ENCODE measurements around the gene CATSPER4. TPM values are rescaled to one million over a fixed set of nuclear protein-coding genes. Genes with fewer than 3 reads are reported as not detected.

Gene CATSPER4
- total RNA-seq, 1 donor = not detected

GRCh38 chr1:26171084-26172072 is 19.0 kb upstream of the CATSPER4 start, which contains the start of gene ZNF593OS:
ZNF593OS (minus strand) TSS chr1:26171832; CDS start chr1:26171661, 171 bp downstream.
- TF ChIP-seq CTCF (IDR thresholded peaks at IDR 0.05; ENCODE audit: insufficient read depth, low read depth, low read length) = no peak
- H3K4me3 ChIP-seq (ENCODE audit: low read depth, low read length) = peak within 1 kb of the TSS; percentile 89
- no peak for DNase-seq (ENCODE audit: low read depth)

GRCh38 chr1:26175346-26175745 is 15.1 kb upstream of the CATSPER4 start:
- DNase-seq (ENCODE audit: low read depth) = no peak
- H3K4me3 ChIP-seq (ENCODE audit: low read depth, low read length) = no peak overlapping the region
- TF ChIP-seq CTCF (IDR thresholded peaks at IDR 0.05; ENCODE audit: insufficient read depth, low read depth, low read length) = no peak

- H3K4me3 ChIP-seq (ENCODE audit: low read depth, low read length) = no peak within 1 kb of the TSS
- DNase-seq (ENCODE audit: low read depth) = no peak
- TF ChIP-seq CTCF (IDR thresholded peaks at IDR 0.05; ENCODE audit: insufficient read depth, low read depth, low read length) = no peak
Observed at GRCh38 chr1:26177182-26177684, 13.2 kb upstream of the CATSPER4 start, which contains the start of gene CNKSR1. CNKSR1 (plus strand) TSS chr1:26177491; CDS start chr1:26177548, 57 bp downstream.

GRCh38 chr1:26180010-26180506 is 10.3 kb upstream of the CATSPER4 start:
- H3K4me3 ChIP-seq (ENCODE audit: low read depth, low read length) = no peak overlapping the region
- DNase-seq (ENCODE audit: low read depth) = no peak
- no peak for TF ChIP-seq CTCF (IDR thresholded peaks at IDR 0.05; ENCODE audit: insufficient read depth, low read depth, low read length)

GRCh38 chr1:26181586-26182382 is 8.6 kb upstream of the CATSPER4 start:
- TF ChIP-seq CTCF (IDR thresholded peaks at IDR 0.05; ENCODE audit: insufficient read depth, low read depth, low read length) = no peak
- no peak overlapping the region for H3K4me3 ChIP-seq (ENCODE audit: low read depth, low read length)
- no peak for DNase-seq (ENCODE audit: low read depth)

GRCh38 chr1:26182383-26182696 is 8.1 kb upstream of the CATSPER4 start:
- TF ChIP-seq CTCF (IDR thresholded peaks at IDR 0.05; ENCODE audit: insufficient read depth, low read depth, low read length) = no peak
- H3K4me3 ChIP-seq (ENCODE audit: low read depth, low read length) = no peak overlapping the region
- DNase-seq (ENCODE audit: low read depth) = no peak
